Measurements from ENCODE around the gene ASCC2. TPM values are rescaled to one million over a fixed set of nuclear protein-coding genes. Genes with fewer than 3 reads are reported as not detected.

The ASCC2 gene
- polyA plus RNA-seq, 3 donors, result 32.2 to 52.9 (median 39.6) TPM

GRCh38 chr22:29801796-29802195, 36.3 kb downstream of the ASCC2 start:
- H3K27ac ChIP-seq (ENCODE audit: low read depth, low read length), result no peak overlapping the region
- 71 to 85% (median 78%) methylated on average over 8 of the region's 8 CpGs for WGBS, 3 donors

- H3K27ac ChIP-seq (ENCODE audit: low read depth, low read length), result no peak overlapping the region
- WGBS, 3 donors, result 72 to 77% (median 73%) methylated on average over 5 of the region's 5 CpGs
Observed at GRCh38 chr22:29801153-29801552, 36.9 kb downstream of the ASCC2 start.

- WGBS, 3 donors, result 18 to 61% (median 20%) methylated on average over 8 of the region's 8 CpGs
Observed at GRCh38 chr22:29799217-29799680, 38.8 kb downstream of the ASCC2 start.

GRCh38 chr22:29798801-29799200, 39.3 kb downstream of the ASCC2 start:
- WGBS, 3 donors, result 48 to 57% (median 54%) methylated on average over 2 of the region's 2 CpGs
- H3K27ac ChIP-seq (ENCODE audit: low read depth, low read length), result no peak overlapping the region

More at GRCh38 chr22:29799217-29799680, 38.8 kb downstream of the ASCC2 start:
- H3K27ac ChIP-seq (ENCODE audit: low read depth, low read length), result no peak overlapping the region

- no peak overlapping the region for H3K27ac ChIP-seq (ENCODE audit: low read depth, low read length)
- 50 to 66% (median 53%) methylated on average over 6 of the region's 6 CpGs for WGBS, 3 donors
Observed at GRCh38 chr22:29798318-29798717, 39.8 kb downstream of the ASCC2 start.

- WGBS, 3 donors, result 82 to 95% (median 85%) methylated on average over 3 of the region's 3 CpGs
- H3K27ac ChIP-seq (ENCODE audit: low read depth, low read length), result no peak overlapping the region
Observed at GRCh38 chr22:29797351-29797750, 40.7 kb downstream of the ASCC2 start.

GRCh38 chr22:29795663-29796062, 42.4 kb downstream of the ASCC2 start:
- WGBS, 3 donors, result 56 to 85% (median 79%) methylated on average over 5 of the region's 5 CpGs
- no peak overlapping the region for H3K27ac ChIP-seq (ENCODE audit: low read depth, low read length)

- no peak overlapping the region for H3K27ac ChIP-seq (ENCODE audit: low read depth, low read length)
- WGBS, 3 donors, result 94 to 97% (median 97%) methylated on average over 17 of the region's 17 CpGs
Observed at GRCh38 chr22:29793396-29793795, 44.7 kb downstream of the ASCC2 start.

- no peak overlapping the region for H3K27ac ChIP-seq (ENCODE audit: low read depth, low read length)
- WGBS, 3 donors, result 88 to 92% (median 89%) methylated on average over 5 of the region's 5 CpGs
Observed at GRCh38 chr22:29790061-29790460, 48.0 kb downstream of the ASCC2 start.

- H3K27ac ChIP-seq (ENCODE audit: low read depth, low read length), result no peak overlapping the region
- 84 to 91% (median 85%) methylated on average over 26 to 27 of the region's 27 CpGs for whole genome bisulfite sequencing, 3 donors
Observed at GRCh38 chr22:29788339-29789279, 49.5 kb downstream of the ASCC2 start.

GRCh38 chr22:29787371-29787980, 50.6 kb downstream of the ASCC2 start:
- H3K27ac ChIP-seq (ENCODE audit: low read depth, low read length), result no peak overlapping the region

GRCh38 chr22:29786031-29786430, 52.0 kb downstream of the ASCC2 start:
- H3K27ac ChIP-seq (ENCODE audit: low read depth, low read length), result no peak overlapping the region
- WGBS, 3 donors, result 19 to 81% (median 63%) methylated on average over 5 of the region's 5 CpGs

More at GRCh38 chr22:29787371-29787980, 50.6 kb downstream of the ASCC2 start:
- 44 to 76% (median 75%) methylated on average over 9 of the region's 9 CpGs for WGBS, 3 donors

GRCh38 chr22:29784451-29785361, 53.4 kb downstream of the ASCC2 start:
- no peak overlapping the region for H3K27ac ChIP-seq (ENCODE audit: low read depth, low read length)
- 20 to 47% (median 33%) methylated on average over 9 of the region's 9 CpGs for WGBS, 3 donors

GRCh38 chr22:29782061-29782845, 55.8 kb downstream of the ASCC2 start:
- 31 to 64% (median 62%) methylated on average over 7 of the region's 7 CpGs for WGBS, 3 donors
- H3K27ac ChIP-seq (ENCODE audit: low read depth, low read length), result no peak overlapping the region

GRCh38 chr22:29780748-29781676, 57.1 kb downstream of the ASCC2 start:
- 44 to 59% (median 47%) methylated on average over 8 of the region's 8 CpGs for WGBS, 3 donors
- no peak overlapping the region for H3K27ac ChIP-seq (ENCODE audit: low read depth, low read length)

GRCh38 chr22:29780220-29780619, 57.9 kb downstream of the ASCC2 start:
- 93 to 98% (median 97%) methylated on average over 5 of the region's 5 CpGs for WGBS, 3 donors
- no peak overlapping the region for H3K27ac ChIP-seq (ENCODE audit: low read depth, low read length)

GRCh38 chr22:29773233-29773632, 64.8 kb downstream of the ASCC2 start:
- no peak overlapping the region for H3K27ac ChIP-seq (ENCODE audit: low read depth, low read length)
- WGBS, 3 donors, result 71 to 86% (median 80%) methylated on average over 2 of the region's 2 CpGs

Data from adipose tissue (tissue), 3 donors.